Mesothelial cell of epicardium (in vitro differentiated cells): ENCODE measurements around the gene KCNA5. TPM values are rescaled to one million over a fixed set of nuclear protein-coding genes. Genes with fewer than 3 reads are reported as not detected.

Source experiments
- DNase-seq, 2 experiments: peaks; one replicate each; pipeline ENCODE4 v3.0.0; 2021; ENCODE audit warnings: low spot score in 2 of 2; ENCODE audit not compliant: unreplicated experiment in 2 of 2
- H3K27ac Mint-ChIP-seq: 2 replicates; pipeline ENCODE4 v1.8.0; 2021; ENCODE audit warnings: mixed read lengths
- H3K27me3 Mint-ChIP-seq: 2 replicates; pipeline ENCODE4 v1.8.0; 2021; ENCODE audit warnings: low read depth, mixed read lengths
- H3K36me3 Mint-ChIP-seq: 2 replicates; pipeline ENCODE4 v1.8.0; 2021; ENCODE audit warnings: mixed read lengths
- H3K4me1 Mint-ChIP-seq: 2 replicates; pipeline ENCODE4 v1.8.0; 2021; ENCODE audit warnings: mixed read lengths
- H3K4me3 Mint-ChIP-seq: 2 replicates; pipeline ENCODE4 v1.8.0; 2021; ENCODE audit warnings: mild to moderate bottlenecking, moderate library complexity, mixed read lengths
- H3K9me3 Mint-ChIP-seq: 2 replicates; pipeline ENCODE4 v1.8.0; 2021; ENCODE audit warnings: mixed read lengths
- total RNA-seq: library from RNA; stranded (reverse); gene quantifications from 3 replicates; pipeline ENCODE4 v1.2.1, GENCODE V29; 2021
- TF ChIP-seq, protein P1 (sequence below): fragments of 200-600 bp; sonication (generic); IDR thresholded peaks from one replicate; pipeline ENCODE4 v1.5.0; 2021; ENCODE audit warnings: antibody characterized with exemption; ENCODE audit not compliant: unreplicated experiment

The KCNA5 gene
- total RNA-seq, result 0.60 to 0.86 TPM (median 0.80 TPM) in 3 replicates

DNA sequence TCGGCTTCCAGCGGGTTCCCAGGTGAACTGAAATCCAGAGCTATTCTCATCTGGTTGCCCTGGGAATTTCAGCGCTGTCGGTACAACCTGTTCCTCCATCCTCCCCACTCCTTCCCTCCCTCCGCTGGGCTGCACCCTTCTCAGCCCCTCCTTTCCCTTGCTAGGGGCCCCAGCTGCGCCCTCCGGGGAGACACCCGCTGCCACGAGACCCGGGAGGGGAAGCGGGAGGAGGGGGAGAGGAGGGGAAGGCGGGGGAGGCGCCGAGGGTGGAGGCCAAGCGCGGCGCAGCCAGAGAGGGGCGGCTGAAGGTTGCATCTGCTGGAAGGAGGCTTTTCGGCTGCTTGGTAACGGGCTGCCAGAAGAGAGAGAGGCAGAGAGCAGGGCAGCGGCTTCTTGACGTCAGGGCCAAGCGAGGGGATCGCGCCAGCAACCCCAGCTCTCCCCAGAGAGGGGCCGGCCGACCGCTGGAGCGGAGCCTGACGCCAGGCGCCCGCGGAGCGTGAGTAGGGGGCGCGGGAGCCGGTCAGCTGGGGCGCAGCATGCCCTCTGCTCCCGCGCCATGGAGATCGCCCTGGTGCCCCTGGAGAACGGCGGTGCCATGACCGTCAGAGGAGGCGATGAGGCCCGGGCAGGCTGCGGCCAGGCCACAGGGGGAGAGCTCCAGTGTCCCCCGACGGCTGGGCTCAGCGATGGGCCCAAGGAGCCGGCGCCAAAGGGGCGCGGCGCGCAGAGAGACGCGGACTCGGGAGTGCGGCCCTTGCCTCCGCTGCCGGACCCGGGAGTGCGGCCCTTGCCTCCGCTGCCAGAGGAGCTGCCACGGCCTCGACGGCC, at the start of gene KCNA5:
TSS of gene KCNA5 (plus strand) at position 291 of the 831 bp plus-strand sequence. CDS start at position 560, 269 bp downstream.
- H3K4me3 Mint-ChIP-seq, result peak within 1 kb of the TSS; percentile 41
- no peak within 1 kb of the TSS for H3K27ac Mint-ChIP-seq
- H3K36me3 Mint-ChIP-seq, result no peaks in the 10 kb centered on the region
- peaks cover 88% of the 10 kb centered on the region for H3K27me3 Mint-ChIP-seq
- TF ChIP-seq, protein P1, sequence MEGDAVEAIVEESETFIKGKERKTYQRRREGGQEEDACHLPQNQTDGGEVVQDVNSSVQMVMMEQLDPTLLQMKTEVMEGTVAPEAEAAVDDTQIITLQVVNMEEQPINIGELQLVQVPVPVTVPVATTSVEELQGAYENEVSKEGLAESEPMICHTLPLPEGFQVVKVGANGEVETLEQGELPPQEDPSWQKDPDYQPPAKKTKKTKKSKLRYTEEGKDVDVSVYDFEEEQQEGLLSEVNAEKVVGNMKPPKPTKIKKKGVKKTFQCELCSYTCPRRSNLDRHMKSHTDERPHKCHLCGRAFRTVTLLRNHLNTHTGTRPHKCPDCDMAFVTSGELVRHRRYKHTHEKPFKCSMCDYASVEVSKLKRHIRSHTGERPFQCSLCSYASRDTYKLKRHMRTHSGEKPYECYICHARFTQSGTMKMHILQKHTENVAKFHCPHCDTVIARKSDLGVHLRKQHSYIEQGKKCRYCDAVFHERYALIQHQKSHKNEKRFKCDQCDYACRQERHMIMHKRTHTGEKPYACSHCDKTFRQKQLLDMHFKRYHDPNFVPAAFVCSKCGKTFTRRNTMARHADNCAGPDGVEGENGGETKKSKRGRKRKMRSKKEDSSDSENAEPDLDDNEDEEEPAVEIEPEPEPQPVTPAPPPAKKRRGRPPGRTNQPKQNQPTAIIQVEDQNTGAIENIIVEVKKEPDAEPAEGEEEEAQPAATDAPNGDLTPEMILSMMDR, result no peak
- H3K4me1 Mint-ChIP-seq, result peaks cover 39% of the 10 kb centered on the region
- H3K9me3 Mint-ChIP-seq, result peaks cover 10% of the 10 kb centered on the region
- peak; percentile 37 to 64 for DNase-seq

DNA sequence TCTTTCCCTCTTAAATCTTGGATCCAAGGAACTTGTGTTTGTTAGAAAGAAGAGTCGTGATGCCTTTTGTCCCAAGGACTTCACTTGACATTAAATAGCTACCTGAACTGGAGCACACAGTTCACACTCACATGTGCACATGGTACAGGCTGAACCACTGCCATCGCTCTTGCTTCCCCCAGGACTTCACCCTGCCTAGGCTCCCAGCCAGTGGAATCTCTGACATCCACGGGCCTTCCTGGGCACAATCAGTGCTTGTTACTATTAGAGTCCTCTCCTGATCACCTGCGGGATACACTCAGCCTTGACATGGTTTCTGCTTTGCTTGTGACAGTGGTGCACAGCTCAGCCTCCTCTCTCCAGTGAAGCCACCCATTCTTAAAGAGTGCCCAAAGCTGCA, 49.1 kb upstream of the KCNA5 start:
- no peaks in the 10 kb centered on the region for H3K36me3 Mint-ChIP-seq
- no peak overlapping the region for H3K27ac Mint-ChIP-seq
- no peaks in the 10 kb centered on the region for H3K9me3 Mint-ChIP-seq
- peaks cover 91% of the 10 kb centered on the region for H3K27me3 Mint-ChIP-seq
- H3K4me1 Mint-ChIP-seq, result no peaks in the 10 kb centered on the region
- no peak for DNase-seq
- no peak overlapping the region for H3K4me3 Mint-ChIP-seq
- TF ChIP-seq, protein P1, result no peak

DNA sequence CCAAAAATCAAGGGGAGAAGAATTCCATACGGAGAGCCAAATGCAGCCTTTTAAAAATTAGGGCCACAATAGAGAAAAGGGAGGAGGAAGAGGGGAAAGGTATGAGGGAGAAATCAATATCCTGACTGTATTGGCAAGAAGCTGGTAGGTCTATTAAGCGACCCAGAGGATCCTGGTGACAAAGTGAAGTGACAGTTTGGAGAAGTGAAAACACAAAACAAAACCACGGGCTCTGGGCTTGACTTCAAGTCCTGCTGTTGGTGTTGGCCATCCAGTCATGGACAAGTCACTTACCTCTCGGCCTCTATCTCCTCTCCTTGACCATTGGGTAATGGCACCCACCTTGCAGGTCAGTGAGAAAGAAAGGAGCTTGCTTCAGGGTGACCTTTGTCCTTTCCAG, 47.0 kb upstream of the KCNA5 start:
- H3K9me3 Mint-ChIP-seq, result no peaks in the 10 kb centered on the region

DNA sequence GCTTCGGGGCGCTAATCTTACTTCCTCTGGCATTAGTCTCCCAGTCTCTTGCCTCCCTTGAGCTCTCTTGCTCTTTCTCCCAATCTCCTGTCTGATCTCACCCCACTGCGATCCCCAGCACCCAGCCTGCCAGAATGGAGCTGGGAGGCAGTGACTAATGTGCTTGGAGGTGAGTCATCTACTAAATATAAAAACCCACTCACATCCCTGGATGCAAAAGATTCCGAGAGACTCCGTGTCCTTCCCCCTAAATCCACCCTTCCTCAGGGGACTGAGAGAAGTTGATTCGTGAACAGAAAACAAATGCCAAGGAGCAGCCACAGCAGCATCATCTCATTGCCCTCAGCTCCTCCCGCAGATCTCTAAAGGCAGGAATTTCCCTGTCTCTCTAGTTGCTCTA, 45.7 kb upstream of the KCNA5 start:
- peaks cover 85% of the 10 kb centered on the region for H3K27me3 Mint-ChIP-seq
- DNase-seq, result no peak
- H3K4me1 Mint-ChIP-seq, result no peaks in the 10 kb centered on the region

More for the DNA sequence above, 47.0 kb upstream of the KCNA5 start:
- Mint-ChIP-seq H3K4me1 (no peaks in the 10 kb centered on the region), H3K36me3 (no peaks in the 10 kb centered on the region), H3K4me3 (no peak overlapping the region), H3K27me3 (peaks cover 90% of the 10 kb centered on the region), H3K27ac (no peak overlapping the region)
- DNase-seq, result no peak
- TF ChIP-seq, protein P1, result no peak

DNA sequence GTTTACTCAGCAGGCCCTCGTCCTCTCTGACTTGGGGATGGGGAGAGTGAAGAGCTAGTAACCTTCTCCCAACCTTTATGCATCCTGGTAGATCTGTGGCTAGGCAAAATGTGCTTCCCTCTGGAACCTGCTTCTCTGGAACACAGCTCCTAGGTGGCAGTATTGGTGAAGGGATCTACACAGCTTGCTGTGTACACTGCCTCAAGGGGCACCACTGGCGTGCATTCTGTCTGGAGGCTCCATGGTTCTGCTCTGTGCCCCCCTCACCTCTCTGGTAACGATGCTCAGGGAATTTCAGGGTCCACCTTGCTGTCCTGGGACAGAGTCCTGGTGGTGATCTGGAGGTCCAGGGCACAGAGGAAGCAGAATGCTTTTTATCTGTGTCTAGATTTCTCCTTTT, 43.5 kb upstream of the KCNA5 start:
- Mint-ChIP-seq H3K36me3 (no peaks in the 10 kb centered on the region), H3K27ac (no peak overlapping the region), H3K9me3 (no peaks in the 10 kb centered on the region), H3K4me1 (no peaks in the 10 kb centered on the region), H3K4me3 (no peak overlapping the region), H3K27me3 (peaks cover 80% of the 10 kb centered on the region)
- no peak for DNase-seq
- TF ChIP-seq, protein P1, result no peak

More for the DNA sequence above, 45.7 kb upstream of the KCNA5 start:
- Mint-ChIP-seq H3K36me3 (no peaks in the 10 kb centered on the region), H3K4me3 (no peak overlapping the region), H3K9me3 (no peaks in the 10 kb centered on the region), H3K27ac (no peak overlapping the region)
- TF ChIP-seq, protein P1, result no peak
